Measurements from ENCODE around the gene CPT2.

DNA sequence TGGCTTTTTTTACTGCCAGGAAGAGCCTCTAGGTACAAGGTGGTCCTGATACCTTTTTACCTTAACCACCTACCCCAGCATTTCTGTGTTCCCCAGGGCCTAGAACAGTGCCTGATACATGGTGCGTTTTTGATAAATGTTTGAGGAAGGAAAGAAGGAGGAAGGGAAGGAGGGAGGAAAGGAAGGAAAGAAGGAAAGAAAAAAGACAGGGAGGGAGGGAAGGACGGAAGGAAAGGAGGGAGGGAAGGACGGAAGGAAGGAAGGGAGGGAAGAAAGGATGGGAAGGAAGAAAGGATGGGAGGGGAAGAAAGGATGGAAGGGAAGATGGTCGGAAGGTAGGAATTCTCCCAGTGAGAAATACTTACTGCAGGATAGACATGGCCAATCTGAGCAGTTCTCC, 53.7 kb downstream of the CPT2 start:
- TF ChIP-seq, protein P1, sequence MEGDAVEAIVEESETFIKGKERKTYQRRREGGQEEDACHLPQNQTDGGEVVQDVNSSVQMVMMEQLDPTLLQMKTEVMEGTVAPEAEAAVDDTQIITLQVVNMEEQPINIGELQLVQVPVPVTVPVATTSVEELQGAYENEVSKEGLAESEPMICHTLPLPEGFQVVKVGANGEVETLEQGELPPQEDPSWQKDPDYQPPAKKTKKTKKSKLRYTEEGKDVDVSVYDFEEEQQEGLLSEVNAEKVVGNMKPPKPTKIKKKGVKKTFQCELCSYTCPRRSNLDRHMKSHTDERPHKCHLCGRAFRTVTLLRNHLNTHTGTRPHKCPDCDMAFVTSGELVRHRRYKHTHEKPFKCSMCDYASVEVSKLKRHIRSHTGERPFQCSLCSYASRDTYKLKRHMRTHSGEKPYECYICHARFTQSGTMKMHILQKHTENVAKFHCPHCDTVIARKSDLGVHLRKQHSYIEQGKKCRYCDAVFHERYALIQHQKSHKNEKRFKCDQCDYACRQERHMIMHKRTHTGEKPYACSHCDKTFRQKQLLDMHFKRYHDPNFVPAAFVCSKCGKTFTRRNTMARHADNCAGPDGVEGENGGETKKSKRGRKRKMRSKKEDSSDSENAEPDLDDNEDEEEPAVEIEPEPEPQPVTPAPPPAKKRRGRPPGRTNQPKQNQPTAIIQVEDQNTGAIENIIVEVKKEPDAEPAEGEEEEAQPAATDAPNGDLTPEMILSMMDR (IDR thresholded peaks at IDR 0.05) = no peak
- no peak for TF ChIP-seq JUN (IDR thresholded peaks at IDR 0.05)
- TF ChIP-seq, protein P2, sequence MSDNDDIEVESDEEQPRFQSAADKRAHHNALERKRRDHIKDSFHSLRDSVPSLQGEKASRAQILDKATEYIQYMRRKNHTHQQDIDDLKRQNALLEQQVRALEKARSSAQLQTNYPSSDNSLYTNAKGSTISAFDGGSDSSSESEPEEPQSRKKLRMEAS (IDR thresholded peaks at IDR 0.05) = no peak
- no peak for TF ChIP-seq EP300 (IDR thresholded peaks at IDR 0.05)
- TF ChIP-seq SMC3 (IDR thresholded peaks at IDR 0.05) = no peak
- TF ChIP-seq ESRRA (IDR thresholded peaks at IDR 0.05; ENCODE audit: borderline replicate concordance, low read length) = no peak
- no peak for TF ChIP-seq POLR2A (IDR thresholded peaks at IDR 0.05; ENCODE audit: low read length)

Data from A549 (cell line).